Thymus (tissue), 11 donors: ENCODE data around the gene CD8A. TPM values are rescaled to one million over a fixed set of nuclear protein-coding genes. Genes with fewer than 3 reads are reported as not detected.

Experiments
- DNase-seq, 9 donors: peaks; one replicate each; pipeline ENCODE4 v3.0.0-alpha.2; 2013; ENCODE audit warnings: low spot score in 9 of 9, low read depth in 6 of 9, missing footprints in 1 of 9
- H3K27ac ChIP-seq, 2 donors: one replicate each; pipeline ENCODE4 v1.5.1; 2013; ENCODE audit warnings: control low read depth in 1 of 2, low read depth in 1 of 2, low read length in 1 of 2, mild to moderate bottlenecking in 1 of 2, moderate library complexity in 1 of 2
- H3K27me3 ChIP-seq, 2 donors: one replicate each; pipeline ENCODE4 v1.5.1; 2013; ENCODE audit warnings: low read length in 1 of 2; ENCODE audit not compliant: control insufficient read depth in 2 of 2, insufficient read depth in 1 of 2
- H3K36me3 ChIP-seq, 2 donors: one replicate each; pipeline ENCODE4 v1.5.1; 2013; ENCODE audit warnings: low read length in 1 of 2, mild to moderate bottlenecking in 1 of 2, moderate library complexity in 1 of 2; ENCODE audit not compliant: control insufficient read depth in 2 of 2, insufficient read depth in 2 of 2
- H3K4me1 ChIP-seq, 2 donors: one replicate each; pipeline ENCODE4 v1.5.1; 2013; ENCODE audit warnings: low read length in 2 of 2; ENCODE audit not compliant: control insufficient read depth in 2 of 2, insufficient read depth in 2 of 2
- H3K4me3 ChIP-seq, 2 donors: one replicate each; pipeline ENCODE4 v1.5.1; 2013; ENCODE audit warnings: low read length in 2 of 2, control low read depth in 1 of 2, mild to moderate bottlenecking in 1 of 2
- H3K9me3 ChIP-seq, 2 donors: one replicate each; pipeline ENCODE4 v1.5.1; 2013; ENCODE audit warnings: low read length in 1 of 2, mild to moderate bottlenecking in 1 of 2; ENCODE audit not compliant: control insufficient read depth in 2 of 2, insufficient read depth in 1 of 2
- WGBS: extraction: QIAGEN DNeasy Blood & Tissue Kit; methylation state at CpG from one replicate; pipeline ENCODE4 v1.1.7; 2013; 5-methylcytosine and 5-hydroxymethylcytosine counted together
- polyA plus RNA-seq: library from polyadenylated mRNA; stranded (reverse); fragments of 200-250 nt; gene quantifications from one replicate; pipeline ENCODE4 v1.2.3, GENCODE V29; 2013
- total RNA-seq: library from RNA; stranded (reverse); fragments of 120-200 nt; gene quantifications from one replicate; pipeline ENCODE4 v1.2.4, GENCODE V29; 2013
- donor health status: healthy.

The CD8A gene
- total and polyA plus RNA-seq, 2 donors: 181 to 242 TPM

- no peak for DNase-seq
- WGBS: 83% methylated on average over 7 of the region's 7 CpGs
- peak overlapping the region in 1 of 2 donors; percentile 59 for H3K27ac ChIP-seq
- peaks cover 36 to 89% of the 10 kb centered on the region in 2 donors for H3K4me1 ChIP-seq
- no peak overlapping the region for H3K4me3 ChIP-seq
- H3K9me3 ChIP-seq: no peaks in the 10 kb centered on the region
- H3K27me3 ChIP-seq: no peaks in the 10 kb centered on the region
- no peaks in the 10 kb centered on the region for H3K36me3 ChIP-seq
Measured at GRCh38 chr2:86832334-86833096, 41.8 kb upstream of the CD8A start.

GRCh38 chr2:86831537-86831936, 40.8 kb upstream of the CD8A start:
- no peaks in the 10 kb centered on the region for H3K27me3 ChIP-seq
- 68% methylated on average over 2 of the region's 2 CpGs for WGBS
- no peak for DNase-seq
- H3K4me3 ChIP-seq: no peak overlapping the region
- peak overlapping the region in 1 of 2 donors; percentile 44 for H3K27ac ChIP-seq
- H3K4me1 ChIP-seq: peaks cover 37 to 89% of the 10 kb centered on the region in 2 donors
- no peaks in the 10 kb centered on the region for H3K36me3 ChIP-seq
- H3K9me3 ChIP-seq: no peaks in the 10 kb centered on the region

GRCh38 chr2:86826951-86827350, 36.2 kb upstream of the CD8A start:
- WGBS: 74% methylated on average over 4 of the region's 4 CpGs
- Histone ChIP-seq H3K36me3 (peaks cover 5 to 13% of the 10 kb centered on the region in 2 donors), H3K4me3 (peak overlapping the region; percentile 50 to 70), H3K9me3 (peaks cover 1 to 3% of the 10 kb centered on the region in 2 donors), H3K27me3 (no peaks in the 10 kb centered on the region), H3K4me1 (peaks cover 33 to 89% of the 10 kb centered on the region in 2 donors), H3K27ac (peak overlapping the region; percentile 95 to 96)
- DNase-seq: peak in 1 of 9 donors; percentile 52

GRCh38 chr2:86825693-86826381, 35.1 kb upstream of the CD8A start:
- peak overlapping the region; percentile 95 to 96 for H3K27ac ChIP-seq
- H3K9me3 ChIP-seq: peaks cover 1 to 12% of the 10 kb centered on the region in 2 donors
- peak in 4 of 9 donors; percentile 70 to 88 (median 74) for DNase-seq
- WGBS: 17% methylated on average over 16 of the region's 16 CpGs
- peak overlapping the region; percentile 50 to 70 for H3K4me3 ChIP-seq
- peaks cover 8 to 22% of the 10 kb centered on the region in 2 donors for H3K36me3 ChIP-seq
- peaks cover 30 to 89% of the 10 kb centered on the region in 2 donors for H3K4me1 ChIP-seq
- no peaks in the 10 kb centered on the region for H3K27me3 ChIP-seq

GRCh38 chr2:86825036-86825692, 34.5 kb upstream of the CD8A start:
- DNase-seq: peak; percentile 80 to 96 (median 91)
- WGBS: 8% methylated on average over 11 of the region's 11 CpGs
- H3K9me3 ChIP-seq: peaks cover 1 to 12% of the 10 kb centered on the region in 2 donors
- no peaks in the 10 kb centered on the region for H3K27me3 ChIP-seq
- H3K4me3 ChIP-seq: peak overlapping the region; percentile 50 to 70
- H3K27ac ChIP-seq: peak overlapping the region; percentile 95 to 96
- H3K4me1 ChIP-seq: peaks cover 32 to 90% of the 10 kb centered on the region in 2 donors
- peaks cover 8 to 28% of the 10 kb centered on the region in 2 donors for H3K36me3 ChIP-seq

GRCh38 chr2:86822668-86823345, 32.1 kb upstream of the CD8A start:
- Histone ChIP-seq H3K4me3 (no peak overlapping the region), H3K27me3 (no peaks in the 10 kb centered on the region)

GRCh38 chr2:86821842-86822241, 31.1 kb upstream of the CD8A start:
- H3K4me3 ChIP-seq: no peak overlapping the region

More at GRCh38 chr2:86822668-86823345, 32.1 kb upstream of the CD8A start:
- Histone ChIP-seq H3K36me3 (peaks cover 8 to 32% of the 10 kb centered on the region in 2 donors), H3K27ac (no peak overlapping the region), H3K9me3 (peaks cover 1 to 12% of the 10 kb centered on the region in 2 donors), H3K4me1 (peaks cover 41 to 92% of the 10 kb centered on the region in 2 donors)
- peak in 1 of 9 donors; percentile 32 for DNase-seq
- 93% methylated on average over 3 of the region's 3 CpGs for WGBS

GRCh38 chr2:86821306-86821705, 30.6 kb upstream of the CD8A start:
- 91% methylated on average over 13 of the region's 13 CpGs for WGBS
- H3K4me1 ChIP-seq: peaks cover 35 to 81% of the 10 kb centered on the region in 2 donors
- H3K27ac ChIP-seq: peak overlapping the region; percentile 19 to 55

More at GRCh38 chr2:86821842-86822241, 31.1 kb upstream of the CD8A start:
- Histone ChIP-seq H3K27ac (peak overlapping the region in 1 of 2 donors; percentile 55), H3K36me3 (peaks cover 8 to 36% of the 10 kb centered on the region in 2 donors), H3K4me1 (peaks cover 32 to 84% of the 10 kb centered on the region in 2 donors), H3K9me3 (peaks cover 1 to 12% of the 10 kb centered on the region in 2 donors), H3K27me3 (no peaks in the 10 kb centered on the region)
- WGBS: 96% methylated on average over 6 of the region's 6 CpGs
- no peak for DNase-seq

More at GRCh38 chr2:86821306-86821705, 30.6 kb upstream of the CD8A start:
- peaks cover 1 to 12% of the 10 kb centered on the region in 2 donors for H3K9me3 ChIP-seq
- peak in 1 of 9 donors; percentile 19 for DNase-seq
- H3K27me3 ChIP-seq: no peaks in the 10 kb centered on the region
- H3K36me3 ChIP-seq: peaks cover 8 to 40% of the 10 kb centered on the region in 2 donors
- H3K4me3 ChIP-seq: no peak overlapping the region
